HFFc6 (cell line): ENCODE results near the gene MSN. TPM values are rescaled to one million over a fixed set of nuclear protein-coding genes. Genes with fewer than 3 reads are reported as not detected.

Experiments used
- DNase-seq: peaks from one replicate; pipeline ENCODE4 v3.0.0-alpha.2; 2018
- H3K27ac Mint-ChIP-seq: 2 replicates; pipeline ENCODE4 v1.8.0; 2020; ENCODE audit warnings: mild to moderate bottlenecking, mixed read lengths
- H3K27me3 Mint-ChIP-seq: 2 replicates; pipeline ENCODE4 v1.8.0; 2021; ENCODE audit warnings: mild to moderate bottlenecking, moderate library complexity, mixed read lengths; ENCODE audit not compliant: insufficient read depth
- H3K36me3 Mint-ChIP-seq: 2 replicates; pipeline ENCODE4 v1.8.0; 2021; ENCODE audit warnings: low read depth, mixed read lengths
- H3K4me1 Mint-ChIP-seq: 2 replicates; pipeline ENCODE4 v1.8.0; 2020; ENCODE audit warnings: low read depth, mixed read lengths
- H3K4me3 Mint-ChIP-seq: 2 replicates; pipeline ENCODE4 v1.8.0; 2020; ENCODE audit warnings: mild to moderate bottlenecking, moderate library complexity, mixed read lengths
- H3K9me3 Mint-ChIP-seq: 2 replicates; pipeline ENCODE4 v1.8.0; 2020; ENCODE audit warnings: mild to moderate bottlenecking, mixed read lengths
- total RNA-seq, 6 experiments: library from RNA; stranded (reverse); fragmentation: NEBNext Ultra II Directional; extraction: Animal tissue kit (Norgen Biotek cat#: 25700); gene quantifications; 2 replicates in 1 of 6; 3 replicates in 5 of 6; pipeline ENCODE4 v1.2.3, GENCODE V29; 2021
- TF ChIP-seq, protein P1 (sequence below): fragments of 200-600 bp; sonication (generic); IDR thresholded peaks from 2 replicates; pipeline ENCODE4 v1.5.0; 2021; ENCODE audit warnings: antibody characterized with exemption, mild to moderate bottlenecking

MSN gene
- total RNA-seq, 6 experiments from 2014 or later, result 410 to 540 (median 485) TPM

DNA sequence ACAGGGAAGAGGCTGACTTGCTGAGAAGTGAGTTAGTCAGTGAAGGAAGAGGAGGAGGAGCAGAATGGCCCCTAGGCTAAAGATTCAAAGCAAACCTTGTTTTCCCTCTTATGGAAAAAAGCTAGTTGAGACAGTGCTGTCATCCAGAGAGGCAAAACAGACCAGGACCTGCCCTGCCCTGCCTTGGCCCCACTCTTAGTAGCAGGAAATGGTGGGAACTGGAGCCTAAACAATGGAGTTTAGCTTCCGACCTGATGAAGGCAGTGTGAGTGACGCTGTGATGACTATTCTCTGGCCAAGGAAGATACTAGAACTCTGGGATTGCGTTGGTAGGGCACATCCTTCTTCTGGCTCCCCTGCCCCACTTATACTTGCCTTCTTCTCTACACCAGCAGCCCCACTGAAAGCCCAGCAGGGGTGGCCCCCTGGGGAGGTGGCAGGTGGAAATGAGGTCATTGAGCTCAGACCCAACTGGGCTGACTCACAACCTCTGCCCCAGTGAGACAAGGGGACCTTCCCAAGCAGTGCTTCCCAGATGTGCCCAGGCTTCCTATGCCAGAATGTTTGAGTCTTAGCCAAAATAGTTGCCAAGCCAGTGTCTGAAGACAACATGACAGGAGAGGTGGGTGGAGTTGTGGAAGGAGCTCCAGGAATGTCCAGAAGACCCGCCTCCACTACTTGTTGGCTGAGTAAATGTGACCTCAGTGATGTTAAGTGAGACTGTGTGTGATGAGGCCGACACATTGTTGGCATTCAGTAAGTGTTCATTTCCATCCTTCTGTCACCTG, 38.8 kb downstream of the MSN start:
- Mint-ChIP-seq H3K27me3 (no peaks in the 10 kb centered on the region; the same call in 1 of the 2 replicates), H3K36me3 (peaks cover 11% of the 10 kb centered on the region; the same call in 1 of the 2 replicates), H3K4me1 (peaks cover 63% of the 10 kb centered on the region), H3K27ac (peak overlapping the region; percentile 93), H3K4me3 (peak overlapping the region; percentile 68), H3K9me3 (no peaks in the 10 kb centered on the region)
- DNase-seq, result peak; percentile 79
- TF ChIP-seq, protein P1, sequence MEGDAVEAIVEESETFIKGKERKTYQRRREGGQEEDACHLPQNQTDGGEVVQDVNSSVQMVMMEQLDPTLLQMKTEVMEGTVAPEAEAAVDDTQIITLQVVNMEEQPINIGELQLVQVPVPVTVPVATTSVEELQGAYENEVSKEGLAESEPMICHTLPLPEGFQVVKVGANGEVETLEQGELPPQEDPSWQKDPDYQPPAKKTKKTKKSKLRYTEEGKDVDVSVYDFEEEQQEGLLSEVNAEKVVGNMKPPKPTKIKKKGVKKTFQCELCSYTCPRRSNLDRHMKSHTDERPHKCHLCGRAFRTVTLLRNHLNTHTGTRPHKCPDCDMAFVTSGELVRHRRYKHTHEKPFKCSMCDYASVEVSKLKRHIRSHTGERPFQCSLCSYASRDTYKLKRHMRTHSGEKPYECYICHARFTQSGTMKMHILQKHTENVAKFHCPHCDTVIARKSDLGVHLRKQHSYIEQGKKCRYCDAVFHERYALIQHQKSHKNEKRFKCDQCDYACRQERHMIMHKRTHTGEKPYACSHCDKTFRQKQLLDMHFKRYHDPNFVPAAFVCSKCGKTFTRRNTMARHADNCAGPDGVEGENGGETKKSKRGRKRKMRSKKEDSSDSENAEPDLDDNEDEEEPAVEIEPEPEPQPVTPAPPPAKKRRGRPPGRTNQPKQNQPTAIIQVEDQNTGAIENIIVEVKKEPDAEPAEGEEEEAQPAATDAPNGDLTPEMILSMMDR, result no peak

DNA sequence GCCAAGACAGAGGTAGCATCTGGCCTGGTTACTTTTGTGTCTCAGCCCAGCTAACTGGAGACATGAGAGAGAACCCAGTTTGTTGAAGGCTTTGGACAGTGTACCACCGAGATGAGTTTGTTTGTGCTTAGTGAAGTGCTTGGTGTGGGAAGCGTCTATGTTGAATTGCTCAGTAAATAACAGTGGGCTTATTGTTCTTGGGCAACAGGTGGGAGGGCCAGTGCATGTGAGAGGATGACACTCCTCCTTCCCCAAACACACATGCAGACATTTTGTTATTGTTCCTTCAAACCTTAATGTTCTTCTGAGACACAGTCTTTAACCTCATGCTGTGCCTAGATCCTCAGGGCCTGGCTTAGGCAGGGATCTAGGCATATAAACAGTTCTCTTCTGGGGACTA, 39.7 kb downstream of the MSN start:
- no peaks in the 10 kb centered on the region for H3K9me3 Mint-ChIP-seq
- DNase-seq, result no peak
- TF ChIP-seq, protein P1, result no peak
- H3K4me1 Mint-ChIP-seq, result peaks cover 63% of the 10 kb centered on the region
- no peaks in the 10 kb centered on the region; the same call in 1 of the 2 replicates for H3K27me3 Mint-ChIP-seq
- peaks cover 6% of the 10 kb centered on the region; the same call in 1 of the 2 replicates for H3K36me3 Mint-ChIP-seq
- H3K27ac Mint-ChIP-seq, result peak overlapping the region; percentile 93
- peak overlapping the region; percentile 37; the same call in 1 of the 2 replicates for H3K4me3 Mint-ChIP-seq

DNA sequence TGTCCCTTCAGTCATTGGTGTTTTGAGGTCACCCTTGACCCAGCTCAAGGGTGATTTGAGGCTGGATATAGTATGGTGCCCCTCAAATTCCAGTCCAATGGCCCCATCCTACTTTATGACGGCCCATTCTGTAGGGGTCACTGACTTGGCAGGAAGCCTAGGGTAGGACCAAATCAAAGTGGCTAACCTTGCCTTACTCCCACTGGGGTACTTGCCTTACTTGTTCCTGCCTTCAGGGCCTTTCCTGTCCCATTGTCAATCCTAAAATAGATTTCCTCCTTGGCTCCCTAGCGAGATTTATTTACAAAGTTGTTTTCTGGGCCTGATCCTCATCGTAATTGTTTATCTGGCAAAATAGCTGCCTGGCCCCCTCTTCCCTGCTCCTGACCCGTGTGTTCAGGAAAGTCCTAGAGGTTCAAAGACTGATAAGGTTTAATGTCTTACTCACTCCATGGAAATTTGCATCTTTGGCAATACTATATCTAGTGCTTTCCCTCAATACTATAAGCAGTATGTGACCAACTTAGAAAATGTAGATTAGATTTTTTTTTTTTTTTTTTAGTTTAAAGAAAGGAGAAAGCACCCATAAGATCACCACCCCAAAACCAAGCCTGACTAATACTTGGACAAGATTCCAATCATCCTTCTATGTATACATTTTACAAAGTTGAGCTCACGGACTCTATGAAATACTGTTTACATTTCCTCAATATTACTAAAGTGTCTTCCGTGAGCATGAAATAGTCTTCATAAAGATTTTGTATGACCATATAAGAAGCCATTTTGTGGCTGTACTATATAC, 44.8 kb downstream of the MSN start:
- Mint-ChIP-seq H3K9me3 (no peaks in the 10 kb centered on the region), H3K27ac (peak overlapping the region; percentile 60), H3K27me3 (no peaks in the 10 kb centered on the region; the same call in 1 of the 2 replicates), H3K4me1 (peaks cover 53% of the 10 kb centered on the region), H3K36me3 (peaks cover 11% of the 10 kb centered on the region), H3K4me3 (peak overlapping the region; percentile 35; the same call in 1 of the 2 replicates)
- no peak for DNase-seq
- TF ChIP-seq, protein P1, result no peak

DNA sequence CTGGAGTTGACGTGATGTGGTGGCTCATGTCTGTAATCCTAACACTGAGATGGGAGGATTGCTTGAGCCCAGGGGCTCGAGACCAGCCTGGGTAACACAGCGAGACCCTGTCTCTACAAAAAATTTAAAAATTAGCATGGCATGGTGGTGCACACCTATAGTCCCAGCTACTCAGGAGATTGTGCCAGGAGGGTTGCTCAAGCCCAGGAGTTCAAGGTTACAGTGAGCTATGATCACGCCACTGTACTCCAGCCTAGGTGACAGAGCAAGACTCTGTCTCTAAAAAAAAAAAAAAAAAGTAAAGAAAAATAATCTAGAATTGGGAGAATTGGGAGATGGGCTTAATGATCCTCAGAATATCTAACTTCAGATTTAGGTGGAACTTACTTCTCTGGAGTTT, 51.1 kb downstream of the MSN start:
- no peak overlapping the region for H3K27ac Mint-ChIP-seq

DNA sequence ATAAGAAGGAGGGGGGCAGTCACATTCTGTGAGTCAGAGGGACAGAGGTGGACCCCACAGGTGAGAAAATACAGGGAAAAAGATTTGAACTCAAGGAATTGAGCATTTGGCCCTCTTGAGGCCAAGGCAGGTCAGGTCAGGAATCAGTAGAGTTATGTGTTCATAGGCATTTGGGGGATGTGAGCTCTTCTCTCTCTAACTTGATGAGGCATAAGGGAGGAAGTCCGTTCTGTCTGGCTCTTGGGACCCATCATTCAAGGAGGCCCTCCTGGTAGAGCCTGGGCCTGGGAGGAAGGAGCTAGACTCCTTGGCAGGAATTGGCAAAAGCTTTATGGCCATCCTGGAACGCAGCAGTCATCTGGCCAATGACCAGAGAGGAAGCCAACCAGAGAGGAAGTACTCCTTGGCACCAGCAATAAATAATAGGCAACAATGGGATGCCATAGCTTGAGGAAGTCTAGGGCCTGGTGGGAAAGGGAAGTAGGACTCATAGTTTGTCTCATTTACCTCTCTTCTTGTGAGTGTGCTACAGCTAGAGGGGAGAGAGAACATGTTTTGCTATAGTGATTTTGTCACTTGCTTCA, 53.0 kb downstream of the MSN start:
- TF ChIP-seq, protein P1, result no peak
- DNase-seq, result no peak
- Mint-ChIP-seq H3K27me3 (no peaks in the 10 kb centered on the region), H3K27ac (peak overlapping the region; percentile 44; the same call in 1 of the 2 replicates), H3K4me3 (no peak overlapping the region), H3K9me3 (no peaks in the 10 kb centered on the region), H3K36me3 (peaks cover 18% of the 10 kb centered on the region), H3K4me1 (peaks cover 77% of the 10 kb centered on the region)

More for the DNA sequence above, 51.1 kb downstream of the MSN start:
- DNase-seq, result no peak
- TF ChIP-seq, protein P1, result no peak
- peaks cover 12% of the 10 kb centered on the region for H3K36me3 Mint-ChIP-seq
- no peaks in the 10 kb centered on the region for H3K27me3 Mint-ChIP-seq
- H3K4me1 Mint-ChIP-seq, result peaks cover 74% of the 10 kb centered on the region
- no peaks in the 10 kb centered on the region for H3K9me3 Mint-ChIP-seq
- H3K4me3 Mint-ChIP-seq, result no peak overlapping the region
